Stimulated activated naive CD4-positive, alpha-beta T cell treated with Interleukin-2 at 50 U/mL for 16 hours (primary cell): ENCODE measurements around the gene C1orf35.

ENCODE experiments used
- DNase-seq: peaks from one replicate; lab custom pipeline; 2025; lab: John Stamatoyannopoulos, UW

The C1orf35 gene

GRCh38 chr1:228102791-228103620, at the start of gene C1orf35:
Gene C1orf35, minus strand, starts transcription at chr1:228103325. Its CDS starts 98 bp downstream, at chr1:228103227.
- DNase-seq, result peak; percentile 93

GRCh38 chr1:228152918-228153258, 49.8 kb upstream of the C1orf35 start:
- DNase-seq, result no peak

- no peak for DNase-seq
Measured at GRCh38 chr1:228152097-228152917, 49.2 kb upstream of the C1orf35 start.

- no peak for DNase-seq
Measured at GRCh38 chr1:228151180-228151925, 48.2 kb upstream of the C1orf35 start.

- no peak for DNase-seq
Measured at GRCh38 chr1:228150461-228151179, 47.5 kb upstream of the C1orf35 start.

GRCh38 chr1:228150120-228150460, 47.0 kb upstream of the C1orf35 start:
- DNase-seq, result no peak

GRCh38 chr1:228149406-228150119, 46.4 kb upstream of the C1orf35 start, which contains the start of gene GJC2:
Gene GJC2, plus strand, starts transcription at chr1:228149930. Its CDS starts 7,829 bp downstream, at chr1:228157759.
- no peak for DNase-seq

- no peak for DNase-seq
Measured at GRCh38 chr1:228148935-228149405, 45.8 kb upstream of the C1orf35 start.

GRCh38 chr1:228148196-228148861, 45.2 kb upstream of the C1orf35 start:
- DNase-seq, result no peak

- no peak for DNase-seq
Measured at GRCh38 chr1:228147768-228148167, 44.6 kb upstream of the C1orf35 start.

GRCh38 chr1:228147151-228147693, 44.1 kb upstream of the C1orf35 start:
- DNase-seq, result no peak

GRCh38 chr1:228146417-228147150, 43.5 kb upstream of the C1orf35 start:
- no peak for DNase-seq

- DNase-seq, result no peak
Measured at GRCh38 chr1:228145463-228146416, 42.6 kb upstream of the C1orf35 start.

- DNase-seq, result no peak
Measured at GRCh38 chr1:228144993-228145343, 41.8 kb upstream of the C1orf35 start.

GRCh38 chr1:228144193-228144992, 41.3 kb upstream of the C1orf35 start:
- DNase-seq, result no peak

GRCh38 chr1:228143480-228144192, 40.5 kb upstream of the C1orf35 start:
- no peak for DNase-seq

GRCh38 chr1:228142701-228143136, 39.6 kb upstream of the C1orf35 start:
- DNase-seq, result no peak
